Upper lobe of left lung (tissue), 4 donors: ENCODE data around the gene CLDN11.

Source experiments
- EP300 ChIP-seq, 4 donors: sonication (generic); formaldehyde crosslinking; IDR thresholded peaks; one replicate each; pipeline ENCODE4 v1.5.1; 2017; ENCODE audit warnings: antibody characterized with exemption in 4 of 4, control low read depth in 2 of 4
- POLR2A ChIP-seq, 4 donors: fragments of 450-650 bp; IDR thresholded peaks; one replicate each; pipeline ENCODE4 v1.5.1; 2016 to 2017; ENCODE audit warnings: antibody characterized with exemption in 4 of 4, mild to moderate bottlenecking in 2 of 4
- POLR2AphosphoS5 ChIP-seq, 2 donors: sonication (generic); formaldehyde crosslinking; IDR thresholded peaks; one replicate each; pipeline ENCODE4 v1.5.1; 2017; ENCODE audit warnings: antibody characterized with exemption in 2 of 2
- TF ChIP-seq, protein P1 (sequence below), 6 experiments: fragments of 450-650 bp in 4 of 6; fragments of 200-600 bp in 2 of 6; sonication (generic) in 2 of 6; IDR thresholded peaks; one replicate each; pipeline ENCODE4 v1.5.1; 2016 to 2019; ENCODE audit warnings: antibody characterized with exemption in 6 of 6

DNA sequence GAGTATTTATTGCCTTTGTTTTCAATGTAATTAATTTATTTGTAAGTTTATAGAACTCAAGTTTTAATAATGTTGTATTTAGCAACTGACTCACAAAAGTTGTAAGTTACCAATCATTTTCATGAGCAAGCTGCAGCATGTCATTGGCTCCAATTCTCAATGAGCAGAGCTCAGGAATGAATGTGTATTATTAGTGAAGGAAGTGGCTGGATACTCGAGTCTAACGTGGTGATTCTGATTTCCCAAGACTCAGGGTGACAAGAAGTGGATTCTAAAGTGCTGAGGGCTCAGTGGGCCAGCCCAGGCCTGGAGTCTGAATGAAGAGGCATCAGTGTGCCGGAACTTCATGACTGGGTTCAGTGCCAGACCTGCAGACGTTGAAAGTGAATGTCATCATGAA lies 39.6 kb downstream of the CLDN11 start:
- TF ChIP-seq POLR2AphosphoS5 (IDR thresholded peaks at IDR 0.05), result no peak
- TF ChIP-seq, protein P1, sequence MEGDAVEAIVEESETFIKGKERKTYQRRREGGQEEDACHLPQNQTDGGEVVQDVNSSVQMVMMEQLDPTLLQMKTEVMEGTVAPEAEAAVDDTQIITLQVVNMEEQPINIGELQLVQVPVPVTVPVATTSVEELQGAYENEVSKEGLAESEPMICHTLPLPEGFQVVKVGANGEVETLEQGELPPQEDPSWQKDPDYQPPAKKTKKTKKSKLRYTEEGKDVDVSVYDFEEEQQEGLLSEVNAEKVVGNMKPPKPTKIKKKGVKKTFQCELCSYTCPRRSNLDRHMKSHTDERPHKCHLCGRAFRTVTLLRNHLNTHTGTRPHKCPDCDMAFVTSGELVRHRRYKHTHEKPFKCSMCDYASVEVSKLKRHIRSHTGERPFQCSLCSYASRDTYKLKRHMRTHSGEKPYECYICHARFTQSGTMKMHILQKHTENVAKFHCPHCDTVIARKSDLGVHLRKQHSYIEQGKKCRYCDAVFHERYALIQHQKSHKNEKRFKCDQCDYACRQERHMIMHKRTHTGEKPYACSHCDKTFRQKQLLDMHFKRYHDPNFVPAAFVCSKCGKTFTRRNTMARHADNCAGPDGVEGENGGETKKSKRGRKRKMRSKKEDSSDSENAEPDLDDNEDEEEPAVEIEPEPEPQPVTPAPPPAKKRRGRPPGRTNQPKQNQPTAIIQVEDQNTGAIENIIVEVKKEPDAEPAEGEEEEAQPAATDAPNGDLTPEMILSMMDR (IDR thresholded peaks at IDR 0.05), result no peak
- no peak for TF ChIP-seq POLR2A (IDR thresholded peaks at IDR 0.05)
- TF ChIP-seq EP300 (IDR thresholded peaks at IDR 0.05), result no peak
